Ovary (tissue), 3 donors: ENCODE results near the gene IL36A.

Experiments
- CTCF ChIP-seq, 3 donors: fragments of 450-650 bp in 2 of 3; fragments of 200-600 bp in 1 of 3; IDR thresholded peaks; one replicate each; pipeline versions ENCODE4 v1.5.1 to v1.8.0; 2016 to 2022; ENCODE audit warnings: antibody characterized with exemption in 3 of 3, mild to moderate bottlenecking in 1 of 3
- POLR2A ChIP-seq: fragments of 450-650 bp; IDR thresholded peaks from one replicate; pipeline ENCODE4 v1.6.1; 2017; ENCODE audit warnings: antibody characterized with exemption, mild to moderate bottlenecking, moderate library complexity
- donor health status: DM: no; HTN: no; CAD: no.

GRCh38 chr2:113012436-113013335 is 7.4 kb downstream of the IL36A start:
- TF ChIP-seq CTCF (IDR thresholded peaks at IDR 0.05): no peak
- TF ChIP-seq POLR2A: no peak
